ENCODE measurements around the gene GRM8.

The GRM8 gene

GRCh38 chr7:127059475-127059874 lies 193.3 kb downstream of the GRM8 start:
- no peak overlapping the region for H3K4me3 ChIP-seq (ENCODE audit: control insufficient read depth, low read depth, low read length)
- no peak for DNase-seq (ENCODE audit: low read depth)
- TF ChIP-seq, protein P1, sequence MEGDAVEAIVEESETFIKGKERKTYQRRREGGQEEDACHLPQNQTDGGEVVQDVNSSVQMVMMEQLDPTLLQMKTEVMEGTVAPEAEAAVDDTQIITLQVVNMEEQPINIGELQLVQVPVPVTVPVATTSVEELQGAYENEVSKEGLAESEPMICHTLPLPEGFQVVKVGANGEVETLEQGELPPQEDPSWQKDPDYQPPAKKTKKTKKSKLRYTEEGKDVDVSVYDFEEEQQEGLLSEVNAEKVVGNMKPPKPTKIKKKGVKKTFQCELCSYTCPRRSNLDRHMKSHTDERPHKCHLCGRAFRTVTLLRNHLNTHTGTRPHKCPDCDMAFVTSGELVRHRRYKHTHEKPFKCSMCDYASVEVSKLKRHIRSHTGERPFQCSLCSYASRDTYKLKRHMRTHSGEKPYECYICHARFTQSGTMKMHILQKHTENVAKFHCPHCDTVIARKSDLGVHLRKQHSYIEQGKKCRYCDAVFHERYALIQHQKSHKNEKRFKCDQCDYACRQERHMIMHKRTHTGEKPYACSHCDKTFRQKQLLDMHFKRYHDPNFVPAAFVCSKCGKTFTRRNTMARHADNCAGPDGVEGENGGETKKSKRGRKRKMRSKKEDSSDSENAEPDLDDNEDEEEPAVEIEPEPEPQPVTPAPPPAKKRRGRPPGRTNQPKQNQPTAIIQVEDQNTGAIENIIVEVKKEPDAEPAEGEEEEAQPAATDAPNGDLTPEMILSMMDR (conservative IDR thresholded peaks at IDR 0.05; ENCODE audit: control insufficient read depth, insufficient read depth, low read depth, low read length), result no peak

- no peak for DNase-seq (ENCODE audit: low read depth)
- TF ChIP-seq, protein P1 (conservative IDR thresholded peaks at IDR 0.05; ENCODE audit: control insufficient read depth, insufficient read depth, low read depth, low read length), result no peak
- H3K4me3 ChIP-seq (ENCODE audit: control insufficient read depth, low read depth, low read length), result no peak overlapping the region
Measured at GRCh38 chr7:127057918-127058317, 194.8 kb downstream of the GRM8 start.

DNA sequence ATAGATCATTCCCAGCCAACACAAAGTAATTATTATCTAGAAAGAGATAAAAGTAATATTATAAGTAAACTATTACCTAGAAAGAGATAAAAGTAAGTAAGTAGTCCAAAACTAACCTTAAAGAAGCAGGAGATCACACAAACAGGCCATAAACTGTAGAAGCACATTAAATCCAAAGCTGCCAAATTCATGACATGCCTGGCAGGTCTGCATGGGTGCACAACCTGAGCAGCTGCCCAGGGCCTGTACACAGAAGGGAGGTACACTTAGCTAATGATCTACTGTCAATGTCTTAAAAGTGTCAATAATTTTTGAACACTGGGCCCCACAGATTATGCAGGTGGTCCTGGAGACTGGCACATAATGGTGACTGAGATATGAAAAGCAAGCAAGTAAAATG lies 196.5 kb downstream of the GRM8 start:
- no peak for DNase-seq (ENCODE audit: low read depth)
- H3K4me3 ChIP-seq (ENCODE audit: control insufficient read depth, low read depth, low read length), result no peak overlapping the region
- TF ChIP-seq, protein P1 (conservative IDR thresholded peaks at IDR 0.05; ENCODE audit: control insufficient read depth, insufficient read depth, low read depth, low read length), result no peak

GRCh38 chr7:127047521-127047920 lies 205.2 kb downstream of the GRM8 start:
- no peak for DNase-seq (ENCODE audit: low read depth)
- H3K4me3 ChIP-seq (ENCODE audit: control insufficient read depth, low read depth, low read length), result no peak overlapping the region
- TF ChIP-seq, protein P1 (conservative IDR thresholded peaks at IDR 0.05; ENCODE audit: control insufficient read depth, insufficient read depth, low read depth, low read length), result no peak

DNA sequence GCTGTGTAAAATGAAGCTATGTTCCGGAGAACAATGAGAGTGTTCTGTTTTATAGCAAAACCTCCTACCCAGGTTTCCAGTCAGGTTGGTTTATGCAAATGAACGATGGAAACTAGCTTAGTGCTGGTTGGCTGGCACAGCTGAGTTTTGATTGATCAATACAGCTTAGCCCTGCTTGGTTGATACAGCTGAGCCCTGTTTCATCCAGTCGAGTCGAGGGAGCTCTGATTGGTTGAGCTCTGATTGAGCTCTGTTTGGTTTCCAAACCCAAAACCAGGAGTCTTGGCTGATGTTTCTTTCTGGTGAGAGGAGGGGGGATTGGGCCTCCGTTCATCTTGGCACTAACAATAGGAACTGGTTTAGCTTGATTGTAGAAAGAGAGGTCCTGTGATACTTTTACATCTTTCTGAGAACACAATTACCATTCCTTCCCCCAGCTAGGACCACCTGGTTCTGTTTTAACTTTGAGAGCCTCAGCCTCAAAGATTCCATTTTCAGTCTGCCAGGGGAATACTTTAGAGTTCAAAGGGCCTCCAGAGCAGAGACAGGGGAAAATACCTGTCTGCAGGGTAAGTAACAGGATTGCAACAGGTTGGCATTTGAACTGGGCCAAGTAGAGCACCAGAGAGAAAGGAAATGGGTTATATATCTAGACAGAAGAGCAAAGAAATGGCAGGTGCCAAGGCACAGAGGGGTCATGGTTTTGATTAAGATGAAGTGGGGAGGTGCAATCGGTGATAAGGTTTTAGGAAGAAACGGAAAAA lies 210.9 kb downstream of the GRM8 start:
- TF ChIP-seq, protein P1 (conservative IDR thresholded peaks at IDR 0.05; ENCODE audit: control insufficient read depth, insufficient read depth, low read depth, low read length), result no peak
- no peak for DNase-seq (ENCODE audit: low read depth)

DNA sequence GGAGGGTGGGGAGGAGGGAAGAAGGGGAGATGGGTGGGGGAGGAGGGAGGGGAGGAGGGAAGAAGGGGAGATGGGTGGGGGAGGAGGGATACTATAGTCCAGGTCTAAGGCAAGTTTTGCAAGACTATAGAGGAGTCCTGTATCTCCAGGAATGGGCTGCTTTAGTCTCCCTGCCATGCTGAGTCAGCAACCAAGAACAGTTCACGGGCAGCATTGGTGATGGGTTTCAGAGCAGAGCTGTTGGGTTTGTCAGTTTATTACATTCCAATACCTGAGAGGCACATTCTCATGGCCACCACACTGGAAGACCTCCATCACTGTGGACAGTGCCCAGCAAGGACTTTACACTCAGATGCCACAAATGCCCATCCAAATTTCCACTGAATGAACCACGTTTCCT lies 212.7 kb downstream of the GRM8 start:
- no peak overlapping the region for H3K4me3 ChIP-seq (ENCODE audit: control insufficient read depth, low read depth, low read length)
- TF ChIP-seq, protein P1 (conservative IDR thresholded peaks at IDR 0.05; ENCODE audit: control insufficient read depth, insufficient read depth, low read depth, low read length), result no peak

More for the DNA sequence above, 210.9 kb downstream of the GRM8 start:
- no peak overlapping the region for H3K4me3 ChIP-seq (ENCODE audit: control insufficient read depth, low read depth, low read length)

More for the DNA sequence above, 212.7 kb downstream of the GRM8 start:
- DNase-seq (ENCODE audit: low read depth), result no peak
